Measurements from ENCODE around the gene ZNF609.
A peak's percentile ranks its signal among the peaks of the same experiment; 100 is the strongest.

ZNF609 gene

GRCh38 chr15:64596701-64597476 lies 136.5 kb downstream of the ZNF609 start:
- ATAC-seq (ENCODE audit: low read depth) (peak; percentile 34), DNase-seq (ENCODE audit: low spot score) (no peak)
- no peak for TF ChIP-seq CTCF (IDR thresholded peaks at IDR 0.05; ENCODE audit: poor library complexity, severe bottlenecking)
- Histone ChIP-seq H3K9me3 (ENCODE audit: severe bottlenecking) (no peaks in the 10 kb centered on the region), H3K27ac (ENCODE audit: poor library complexity, severe bottlenecking) (no peak overlapping the region), H3K4me1 (ENCODE audit: insufficient read depth, poor library complexity, severe bottlenecking) (peaks cover 9% of the 10 kb centered on the region), H3K4me3 (ENCODE audit: severe bottlenecking) (no peak overlapping the region), H3K36me3 (ENCODE audit: low read depth) (no peaks in the 10 kb centered on the region), H3K27me3 (ENCODE audit: insufficient read depth, poor library complexity, severe bottlenecking) (no peaks in the 10 kb centered on the region)

- Histone ChIP-seq H3K27me3 (ENCODE audit: insufficient read depth, poor library complexity, severe bottlenecking) (no peaks in the 10 kb centered on the region), H3K9me3 (ENCODE audit: severe bottlenecking) (no peaks in the 10 kb centered on the region), H3K27ac (ENCODE audit: poor library complexity, severe bottlenecking) (no peak overlapping the region), H3K36me3 (ENCODE audit: low read depth) (no peaks in the 10 kb centered on the region), H3K4me1 (ENCODE audit: insufficient read depth, poor library complexity, severe bottlenecking) (peaks cover 12% of the 10 kb centered on the region), H3K4me3 (ENCODE audit: severe bottlenecking) (no peak overlapping the region)
- ATAC-seq (ENCODE audit: low read depth) = no peak
- no peak for DNase-seq (ENCODE audit: low spot score)
- TF ChIP-seq CTCF (IDR thresholded peaks at IDR 0.05; ENCODE audit: poor library complexity, severe bottlenecking) = no peak
These were observed 137.1 kb downstream of the ZNF609 start for GRCh38 chr15:64597477-64597822.

- TF ChIP-seq CTCF (IDR thresholded peaks at IDR 0.05; ENCODE audit: poor library complexity, severe bottlenecking) = no peak
- no peak for DNase-seq (ENCODE audit: low spot score)
- no peaks in the 10 kb centered on the region for H3K27me3 ChIP-seq (ENCODE audit: insufficient read depth, poor library complexity, severe bottlenecking)
- ATAC-seq (ENCODE audit: low read depth) = no peak
- no peaks in the 10 kb centered on the region for H3K9me3 ChIP-seq (ENCODE audit: severe bottlenecking)
- peak overlapping the region; percentile 22 for H3K27ac ChIP-seq (ENCODE audit: poor library complexity, severe bottlenecking)
- H3K4me3 ChIP-seq (ENCODE audit: severe bottlenecking) = no peak overlapping the region
- H3K4me1 ChIP-seq (ENCODE audit: insufficient read depth, poor library complexity, severe bottlenecking) = peaks cover 12% of the 10 kb centered on the region
- no peaks in the 10 kb centered on the region for H3K36me3 ChIP-seq (ENCODE audit: low read depth)
These were observed 138.8 kb downstream of the ZNF609 start for GRCh38 chr15:64599226-64599625.

- TF ChIP-seq CTCF (IDR thresholded peaks at IDR 0.05; ENCODE audit: poor library complexity, severe bottlenecking) = no peak
- H3K27me3 ChIP-seq (ENCODE audit: insufficient read depth, poor library complexity, severe bottlenecking) = no peaks in the 10 kb centered on the region
- ATAC-seq (ENCODE audit: low read depth) = peak; percentile 70
- H3K4me3 ChIP-seq (ENCODE audit: severe bottlenecking) = no peak overlapping the region
- no peak for DNase-seq (ENCODE audit: low spot score)
- peaks cover 12% of the 10 kb centered on the region for H3K4me1 ChIP-seq (ENCODE audit: insufficient read depth, poor library complexity, severe bottlenecking)
- no peaks in the 10 kb centered on the region for H3K9me3 ChIP-seq (ENCODE audit: severe bottlenecking)
- H3K36me3 ChIP-seq (ENCODE audit: low read depth) = no peaks in the 10 kb centered on the region
- H3K27ac ChIP-seq (ENCODE audit: poor library complexity, severe bottlenecking) = peak overlapping the region; percentile 22
These were observed 139.3 kb downstream of the ZNF609 start for GRCh38 chr15:64599716-64600115.

GRCh38 chr15:64600794-64601193 lies 140.4 kb downstream of the ZNF609 start:
- no peak for TF ChIP-seq CTCF (IDR thresholded peaks at IDR 0.05; ENCODE audit: poor library complexity, severe bottlenecking)
- Histone ChIP-seq H3K9me3 (ENCODE audit: severe bottlenecking) (no peaks in the 10 kb centered on the region), H3K36me3 (ENCODE audit: low read depth) (no peaks in the 10 kb centered on the region), H3K27ac (ENCODE audit: poor library complexity, severe bottlenecking) (no peak overlapping the region), H3K4me1 (ENCODE audit: insufficient read depth, poor library complexity, severe bottlenecking) (peaks cover 12% of the 10 kb centered on the region), H3K27me3 (ENCODE audit: insufficient read depth, poor library complexity, severe bottlenecking) (no peaks in the 10 kb centered on the region), H3K4me3 (ENCODE audit: severe bottlenecking) (no peak overlapping the region)
- ATAC-seq (ENCODE audit: low read depth) = no peak
- no peak for DNase-seq (ENCODE audit: low spot score)
